Measurements from ENCODE around the gene LSM11.

Gene LSM11

GRCh38 chr5:157747173-157747740 is 3.7 kb downstream of the LSM11 start:
- TF ChIP-seq, protein P1, sequence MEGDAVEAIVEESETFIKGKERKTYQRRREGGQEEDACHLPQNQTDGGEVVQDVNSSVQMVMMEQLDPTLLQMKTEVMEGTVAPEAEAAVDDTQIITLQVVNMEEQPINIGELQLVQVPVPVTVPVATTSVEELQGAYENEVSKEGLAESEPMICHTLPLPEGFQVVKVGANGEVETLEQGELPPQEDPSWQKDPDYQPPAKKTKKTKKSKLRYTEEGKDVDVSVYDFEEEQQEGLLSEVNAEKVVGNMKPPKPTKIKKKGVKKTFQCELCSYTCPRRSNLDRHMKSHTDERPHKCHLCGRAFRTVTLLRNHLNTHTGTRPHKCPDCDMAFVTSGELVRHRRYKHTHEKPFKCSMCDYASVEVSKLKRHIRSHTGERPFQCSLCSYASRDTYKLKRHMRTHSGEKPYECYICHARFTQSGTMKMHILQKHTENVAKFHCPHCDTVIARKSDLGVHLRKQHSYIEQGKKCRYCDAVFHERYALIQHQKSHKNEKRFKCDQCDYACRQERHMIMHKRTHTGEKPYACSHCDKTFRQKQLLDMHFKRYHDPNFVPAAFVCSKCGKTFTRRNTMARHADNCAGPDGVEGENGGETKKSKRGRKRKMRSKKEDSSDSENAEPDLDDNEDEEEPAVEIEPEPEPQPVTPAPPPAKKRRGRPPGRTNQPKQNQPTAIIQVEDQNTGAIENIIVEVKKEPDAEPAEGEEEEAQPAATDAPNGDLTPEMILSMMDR (IDR thresholded peaks at IDR 0.05; ENCODE audit: insufficient read depth, low read length, poor library complexity, severe bottlenecking) = no peak
- H3K36me3 ChIP-seq (ENCODE audit: control insufficient read depth, insufficient read depth, low read length) = no peaks in the 10 kb centered on the region

DNA sequence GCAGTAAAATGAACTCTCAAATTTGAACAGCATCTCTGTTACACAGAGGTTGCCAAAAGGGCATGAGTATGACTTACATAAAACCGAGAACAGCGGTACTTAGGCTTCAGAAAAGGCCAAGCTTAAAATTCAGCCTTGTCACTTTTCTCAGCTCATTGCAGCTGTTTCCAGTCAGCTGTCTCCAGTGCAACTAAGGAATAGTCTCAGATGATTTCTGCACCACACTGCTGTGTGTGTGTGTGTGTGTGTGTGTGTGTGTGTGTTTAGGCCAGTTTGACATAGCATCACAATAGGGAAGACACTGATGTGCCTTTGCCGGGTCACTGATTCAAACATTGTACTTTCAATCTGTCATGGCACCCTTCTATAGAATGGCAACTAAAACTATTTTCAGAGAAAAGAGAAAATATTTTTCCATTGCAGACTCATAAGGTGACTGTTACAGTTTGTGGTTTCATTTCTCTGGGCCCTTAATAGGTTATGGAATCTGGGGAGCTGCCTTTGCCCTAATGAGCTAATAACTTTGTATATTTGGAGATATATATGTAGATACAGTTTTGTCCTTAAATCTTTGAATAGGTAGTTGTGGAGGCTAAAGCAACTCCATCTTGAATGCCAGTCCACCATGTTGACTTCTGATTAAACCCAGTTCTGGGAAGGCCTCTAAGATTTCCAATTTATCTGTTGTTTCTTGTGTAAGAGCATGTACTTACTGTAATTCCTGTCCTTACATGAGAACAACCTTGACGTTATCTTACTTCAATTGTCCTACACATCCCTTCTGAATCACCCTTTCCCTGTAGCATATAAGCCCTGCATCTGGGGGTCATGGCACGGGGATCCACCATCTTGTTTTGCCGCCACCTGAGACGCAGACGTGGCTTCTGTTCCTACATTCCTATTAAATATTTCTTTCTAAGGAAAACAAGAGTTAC is 4.5 kb downstream of the LSM11 start:
- Histone ChIP-seq H3K27me3 (replicated peaks; ENCODE audit: control insufficient read depth, insufficient read depth, low read length) (no peaks in the 10 kb centered on the region), H3K4me3 (replicated peaks; ENCODE audit: low read depth, low read length) (no peak overlapping the region), H3K36me3 (ENCODE audit: control insufficient read depth, insufficient read depth, low read length) (no peaks in the 10 kb centered on the region)
- TF ChIP-seq, protein P1 (IDR thresholded peaks at IDR 0.05; ENCODE audit: insufficient read depth, low read length, poor library complexity, severe bottlenecking) = no peak
- DNase-seq (ENCODE audit: extremely low read depth, insufficient read length) = no peak

More at GRCh38 chr5:157747173-157747740, 3.7 kb downstream of the LSM11 start:
- no peaks in the 10 kb centered on the region for H3K27me3 ChIP-seq (replicated peaks; ENCODE audit: control insufficient read depth, insufficient read depth, low read length)
- no peak overlapping the region for H3K4me3 ChIP-seq (replicated peaks; ENCODE audit: low read depth, low read length)
- no peak for DNase-seq (ENCODE audit: extremely low read depth, insufficient read length)

DNA sequence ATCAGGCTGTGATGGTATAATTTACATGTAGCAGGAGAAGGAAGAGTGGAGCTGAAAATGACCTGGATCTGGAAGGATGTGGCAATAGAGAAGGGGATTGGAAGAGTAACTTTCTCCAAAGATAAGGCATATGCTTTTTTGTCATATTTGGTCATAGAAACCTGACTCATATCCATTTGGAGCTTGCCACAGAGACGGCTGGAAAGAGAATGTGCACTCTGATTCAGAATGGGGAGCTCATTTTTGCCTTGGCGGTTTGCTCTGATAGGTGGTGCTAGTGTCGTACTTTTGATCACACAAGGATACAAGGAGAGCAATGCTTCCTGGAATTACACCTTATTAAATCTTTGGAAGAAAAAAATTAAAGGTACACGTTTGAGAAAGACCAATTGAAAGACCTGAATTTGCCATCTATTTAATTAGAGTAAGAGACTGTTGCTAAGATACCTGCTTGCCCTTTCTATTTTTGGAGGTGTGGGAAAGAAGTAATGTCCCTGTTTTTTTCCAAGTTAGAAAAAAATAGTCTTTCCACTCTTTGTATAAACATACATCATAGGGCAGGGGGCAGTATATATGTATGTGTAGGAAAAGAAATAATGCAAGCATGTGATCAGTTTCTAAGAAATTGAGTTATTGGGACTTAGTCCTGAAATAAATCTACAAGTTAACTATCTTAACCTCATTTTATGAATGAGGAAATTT is 5.4 kb downstream of the LSM11 start:
- H3K36me3 ChIP-seq (ENCODE audit: control insufficient read depth, insufficient read depth, low read length) = no peaks in the 10 kb centered on the region
- H3K27me3 ChIP-seq (replicated peaks; ENCODE audit: control insufficient read depth, insufficient read depth, low read length) = no peaks in the 10 kb centered on the region
- no peak overlapping the region for H3K4me3 ChIP-seq (replicated peaks; ENCODE audit: low read depth, low read length)
- TF ChIP-seq, protein P1 (IDR thresholded peaks at IDR 0.05; ENCODE audit: insufficient read depth, low read length, poor library complexity, severe bottlenecking) = no peak
- DNase-seq (ENCODE audit: extremely low read depth, insufficient read length) = no peak

DNA sequence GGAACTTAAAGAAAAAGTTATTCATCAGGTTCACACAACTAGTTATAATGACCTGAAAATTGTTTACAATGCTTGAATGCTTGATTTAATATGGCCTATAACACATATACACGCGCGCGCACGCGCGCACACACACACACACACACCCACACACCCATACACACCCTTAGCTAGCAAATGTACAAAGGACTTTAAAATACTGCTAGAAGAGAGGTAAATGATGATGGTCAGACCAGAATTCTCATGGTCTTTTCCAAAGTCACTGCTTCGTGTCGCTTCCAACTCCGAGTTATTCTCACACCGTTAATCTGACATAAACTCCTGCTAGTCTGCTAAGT is 5.9 kb downstream of the LSM11 start:
- DNase-seq (ENCODE audit: extremely low read depth, insufficient read length) = no peak
- H3K4me3 ChIP-seq (replicated peaks; ENCODE audit: low read depth, low read length) = no peak overlapping the region
- TF ChIP-seq, protein P1 (IDR thresholded peaks at IDR 0.05; ENCODE audit: insufficient read depth, low read length, poor library complexity, severe bottlenecking) = no peak
- H3K27me3 ChIP-seq (replicated peaks; ENCODE audit: control insufficient read depth, insufficient read depth, low read length) = no peaks in the 10 kb centered on the region
- H3K36me3 ChIP-seq (ENCODE audit: control insufficient read depth, insufficient read depth, low read length) = no peaks in the 10 kb centered on the region

DNA sequence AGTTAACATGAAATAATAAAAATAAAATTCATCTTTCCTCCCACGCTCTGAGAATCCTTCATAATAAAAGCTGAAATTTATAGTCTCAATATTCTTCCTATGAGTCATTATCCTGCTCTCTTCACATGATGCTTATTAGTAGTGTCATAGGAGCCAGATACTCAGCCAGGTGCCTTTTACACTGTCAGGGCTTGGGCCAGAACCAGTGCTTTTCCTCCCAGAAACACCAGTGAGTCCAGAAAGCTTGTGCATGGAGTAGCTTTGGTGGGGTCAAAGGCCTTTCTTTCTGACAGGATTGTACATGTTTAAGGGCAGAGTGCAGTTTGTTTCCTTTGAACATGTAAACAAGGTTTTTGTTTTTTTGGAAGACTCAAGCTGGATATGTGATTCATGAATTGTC is 6.8 kb downstream of the LSM11 start:
- Histone ChIP-seq H3K36me3 (ENCODE audit: control insufficient read depth, insufficient read depth, low read length) (peaks cover 4% of the 10 kb centered on the region), H3K27me3 (replicated peaks; ENCODE audit: control insufficient read depth, insufficient read depth, low read length) (no peaks in the 10 kb centered on the region), H3K4me3 (replicated peaks; ENCODE audit: low read depth, low read length) (no peak overlapping the region)
- DNase-seq (ENCODE audit: extremely low read depth, insufficient read length) = no peak
- TF ChIP-seq, protein P1 (IDR thresholded peaks at IDR 0.05; ENCODE audit: insufficient read depth, low read length, poor library complexity, severe bottlenecking) = no peak

Data from GM06990 (cell line).